HTR-8/SVneo (cell line): ENCODE measurements around the gene FOXJ1.
A peak's percentile ranks its signal among the peaks of the same experiment; 100 is the strongest.

Source experiments
- DNase-seq: peaks from one replicate; pipeline ENCODE4 v3.0.0; 2011; ENCODE audit warnings: low spot score, mixed read lengths; ENCODE audit not compliant: insufficient read length
- FAIRE-seq: peaks from 2 replicates; lab custom pipeline; 2011; peaks lifted over from hg19 to GRCh38; lab: Jason Lieb, UNC

The FOXJ1 gene

GRCh38 chr17:76131051-76131691, 9.9 kb downstream of the FOXJ1 start:
- no peak for FAIRE-seq
- no peak for DNase-seq

- FAIRE-seq (no peak), DNase-seq (no peak)
These were observed 10.6 kb downstream of the FOXJ1 start for GRCh38 chr17:76130473-76130872.

- DNase-seq (no peak), FAIRE-seq (no peak)
These were observed 15.1 kb downstream of the FOXJ1 start for GRCh38 chr17:76125922-76126321.

- DNase-seq = no peak
- no peak for FAIRE-seq
These were observed 15.7 kb downstream of the FOXJ1 start for GRCh38 chr17:76125391-76125675.

- DNase-seq (no peak), FAIRE-seq (peak; percentile 73)
These were observed 16.3 kb downstream of the FOXJ1 start for GRCh38 chr17:76124582-76125390.

- FAIRE-seq (no peak), DNase-seq (no peak)
These were observed 17.1 kb downstream of the FOXJ1 start for GRCh38 chr17:76123749-76124581.

GRCh38 chr17:76123191-76123499, 17.9 kb downstream of the FOXJ1 start:
- FAIRE-seq (no peak), DNase-seq (no peak)

GRCh38 chr17:76122431-76123190, 18.4 kb downstream of the FOXJ1 start:
- no peak for DNase-seq
- no peak for FAIRE-seq

- DNase-seq (no peak), FAIRE-seq (no peak)
These were observed 19.1 kb downstream of the FOXJ1 start for GRCh38 chr17:76121932-76122430.

GRCh38 chr17:76120658-76121008, 20.4 kb downstream of the FOXJ1 start:
- FAIRE-seq (peak; percentile 40), DNase-seq (no peak)

- no peak for FAIRE-seq
- DNase-seq = no peak
These were observed 21.4 kb downstream of the FOXJ1 start for GRCh38 chr17:76119409-76120371.

GRCh38 chr17:76115138-76115754, 25.8 kb downstream of the FOXJ1 start:
- no peak for DNase-seq
- peak; percentile 54 for FAIRE-seq

GRCh38 chr17:76111956-76112355, 29.1 kb downstream of the FOXJ1 start:
- no peak for FAIRE-seq

GRCh38 chr17:76107509-76107908, 33.5 kb downstream of the FOXJ1 start:
- no peak for DNase-seq
- FAIRE-seq = no peak

More at GRCh38 chr17:76111956-76112355, 29.1 kb downstream of the FOXJ1 start:
- no peak for DNase-seq

- no peak for FAIRE-seq
- DNase-seq = no peak
These were observed 34.3 kb downstream of the FOXJ1 start for GRCh38 chr17:76106703-76107102.

GRCh38 chr17:76104896-76105231, 36.2 kb downstream of the FOXJ1 start:
- DNase-seq (no peak), FAIRE-seq (no peak)

- no peak for FAIRE-seq
- no peak for DNase-seq
These were observed 36.7 kb downstream of the FOXJ1 start for GRCh38 chr17:76104140-76104895.
